Endothelial cell of umbilical vein (primary cell): ENCODE measurements around the gene NARS2. TPM values are rescaled to one million over a fixed set of nuclear protein-coding genes. Genes with fewer than 3 reads are reported as not detected.
"Not testable (repeated sequence)": the region's sequence is repeated elsewhere in the genome, so short reads cannot be mapped to it uniquely, and the experiment has no call there.

Experiments used
- BruUV-seq: library from RNA; stranded (reverse); fragments of 400-500 nt; replicated peaks from 2 replicates; lab custom pipeline; 2021; lab: Mats Ljungman, UMichigan
- CTCF ChIA-PET: fragments of 300-600, 350-600 bp; sonication (Branson Sonifier 250); formaldehyde crosslinking; loops from one replicate; lab custom pipeline; 2021; ENCODE audit warnings: antibody characterized with exemption, inconsistent platforms; lab: Charles Lee
- POLR2A ChIA-PET: fragments of 300-600, 350-600 bp; sonication (Branson Sonifier 250); formaldehyde crosslinking; loops from one replicate; lab custom pipeline; 2021; ENCODE audit warnings: antibody characterized with exemption, inconsistent platforms; lab: Charles Lee
- DNase-seq: peaks from one replicate; pipeline ENCODE4 v3.0.0-alpha.2; 2011; ENCODE audit warnings: low read depth, low spot score
- FAIRE-seq: peaks from 2 replicates; lab custom pipeline; 2011; peaks lifted over from hg19 to GRCh38; lab: Jason Lieb, UNC
- H2AFZ ChIP-seq: 2 replicates; pipeline ENCODE4 v1.6.0; 2012; ENCODE audit warnings: low read depth, low read length, control low read depth, inconsistent platforms
- H3K27ac ChIP-seq: 2 replicates; pipeline ENCODE4 v1.5.1; 2011; ENCODE audit warnings: low read depth, mild to moderate bottlenecking, control low read depth, low read length, moderate library complexity; ENCODE audit not compliant: insufficient read depth
- H3K27me3 ChIP-seq, 2 experiments: 2 replicates each; pipeline versions ENCODE4 v1.6.0 to v1.6.1; 2011; ENCODE audit warnings: low read length in 2 of 2, mixed read lengths in 1 of 2; ENCODE audit not compliant: control insufficient read depth in 2 of 2, insufficient read depth in 2 of 2
- H3K36me3 ChIP-seq, 2 experiments: 2 replicates in 1 of 2; 3 replicates in 1 of 2; pipeline ENCODE4 v1.5.1; 2011; ENCODE audit warnings: low read length in 2 of 2, mild to moderate bottlenecking in 1 of 2, moderate library complexity in 1 of 2; ENCODE audit not compliant: control insufficient read depth in 2 of 2, insufficient read depth in 2 of 2; ENCODE audit errors: extremely low read depth in 1 of 2
- H3K4me1 ChIP-seq: 3 replicates; pipeline ENCODE4 v1.5.1; 2011; ENCODE audit warnings: mild to moderate bottlenecking, low read length; ENCODE audit not compliant: control insufficient read depth, insufficient read depth; ENCODE audit errors: extremely low read depth
- H3K4me2 ChIP-seq: 2 replicates; pipeline ENCODE4 v1.6.1; 2011; ENCODE audit warnings: low read length, control low read depth, mixed read lengths; ENCODE audit not compliant: insufficient read depth
- H3K4me3 ChIP-seq, 3 experiments: fragments of 200-600 bp in 1 of 3; sonication (generic), shearing (Covaris generic) in 1 of 3; replicated peaks in 1 of 3; 2 replicates each; pipeline ENCODE4 v1.5.1; 2011 to 2016; ENCODE audit warnings: control low read depth in 3 of 3, low read length in 3 of 3, mild to moderate bottlenecking in 2 of 3, inconsistent platforms in 1 of 3, low read depth in 1 of 3, moderate library complexity in 1 of 3; ENCODE audit not compliant: insufficient read depth in 1 of 3
- H3K79me2 ChIP-seq: 2 replicates; pipeline ENCODE4 v1.6.0; 2012; ENCODE audit warnings: low read length, inconsistent platforms; ENCODE audit not compliant: control insufficient read depth, insufficient read depth
- H3K9ac ChIP-seq: replicated peaks from 2 replicates; pipeline ENCODE3; 2011; ENCODE audit warnings: low read length, control low read depth; ENCODE audit not compliant: insufficient read depth; ENCODE audit errors: extremely low read depth
- H3K9me1 ChIP-seq: replicated peaks from 3 replicates; pipeline ENCODE4 v1.6.0; 2011; ENCODE audit warnings: mild to moderate bottlenecking, low read length; ENCODE audit not compliant: control insufficient read depth, insufficient read depth; ENCODE audit errors: extremely low read depth
- H3K9me3 ChIP-seq: replicated peaks from 2 replicates; pipeline ENCODE4 v1.5.1; 2012; ENCODE audit warnings: low read length, inconsistent platforms; ENCODE audit not compliant: control insufficient read depth, insufficient read depth
- H4K20me1 ChIP-seq: replicated peaks from 2 replicates; pipeline ENCODE3; 2011; ENCODE audit warnings: mild to moderate bottlenecking, low read length; ENCODE audit not compliant: control insufficient read depth, insufficient read depth; ENCODE audit errors: extremely low read depth
- dilution Hi-C: fragments of 300-500 bp; cut with MboI; formaldehyde crosslinking; loops from one replicate; pipeline ENCODE4 v1.15.0; 2019; ENCODE audit warnings: low sequenced_read_pairs; ENCODE audit not compliant: extremely low pct_ligation_motif_present
- intact Hi-C: fragments of 100-400 bp; cut with micrococcal nuclease; formaldehyde crosslinking; loops from one replicate; pipeline ENCODE4 v1.10.0; 2022
- polyA plus RNA-seq, 4 experiments: library from polyadenylated mRNA; depleted of rRNA in 3 of 4; stranded (reverse) in 3 of 4; unstranded in 1 of 4; fragments of >200 nt; gene quantifications; 2 replicates each; pipeline versions ENCODE4 v1.2.1 to v1.2.3, GENCODE V29; 2011 to 2012; ENCODE audit warnings: missing spikeins in 1 of 4
- total RNA-seq: library from RNA; stranded (reverse); gene quantifications from 2 replicates; pipeline ENCODE4 v1.2.3, GENCODE V29; 2021

The NARS2 gene
- total and polyA plus RNA-seq, 2 donors (not counting 3 experiments of a cell fraction or from before 2014, with no cell fraction given): 6.9 to 16.7 TPM

GRCh38 chr11:78564037-78564436 lies 10.6 kb downstream of the NARS2 start:
- H3K4me3 ChIP-seq, H2AFZ ChIP-seq, H3K9me1 ChIP-seq, H3K9me3 ChIP-seq, H4K20me1 ChIP-seq, FAIRE-seq, BruUV-seq, H3K27me3 ChIP-seq, H3K36me3 ChIP-seq, H3K9ac ChIP-seq, DNase-seq, H3K27ac ChIP-seq, H3K4me2 ChIP-seq, dilution Hi-C loops: not testable (repeated sequence)
- intact Hi-C loops: loop anchor here (1.0 to 5.0 kb wide), 5 partner anchors 148 to 563 kb away; partner anchors contain the start of genes ALG8 and NDUFC2
- H3K79me2 ChIP-seq: peaks cover 18% of the 10 kb centered on the region
- POLR2A ChIA-PET: interaction anchor here (1.0 to 1.1 kb wide), 2 partner anchors 10 to 145 kb away, joined by 3 read pairs; no protein-coding TSS in a partner anchor
- CTCF ChIA-PET: interaction anchor here (0.6 to 6.6 kb wide), 85 partner anchors 10 to 744 kb away, joined by 3 to 254 read pairs (median 5); partner anchors contain the start of genes ALG8, GAB2, INTS4 and KCTD21
- peaks cover 45% of the 10 kb centered on the region for H3K4me1 ChIP-seq

GRCh38 chr11:78563090-78563489 lies 11.6 kb downstream of the NARS2 start:
- H3K9me3 ChIP-seq, FAIRE-seq, dilution Hi-C loops, H3K36me3 ChIP-seq, H3K4me3 ChIP-seq, DNase-seq, H2AFZ ChIP-seq, H3K27me3 ChIP-seq, H4K20me1 ChIP-seq, POLR2A ChIA-PET, H3K9me1 ChIP-seq, BruUV-seq: not testable (repeated sequence)
- Histone ChIP-seq H3K27ac (peak overlapping the region; percentile 68), H3K9ac (peak overlapping the region; percentile 60), H3K4me1 (peaks cover 45% of the 10 kb centered on the region), H3K4me2 (peak overlapping the region; percentile 37), H3K79me2 (peaks cover 18% of the 10 kb centered on the region)
- CTCF ChIA-PET: interaction anchor here (0.7 to 6.6 kb wide), 6 partner anchors 9 to 413 kb away, joined by 3 to 254 read pairs (median 28); partner anchors contain the start of gene GAB2
- intact Hi-C loops: loop anchor here (5.0 kb wide), 2 partner anchors 426 to 486 kb away; partner anchors contain the start of genes ALG8 and NDUFC2
